ENCODE measurements around the gene CATSPERD.
"Not testable (repeated sequence)": the region's sequence is repeated elsewhere in the genome, so short reads cannot be mapped to it uniquely, and the experiment has no call there.

CATSPERD gene

DNA sequence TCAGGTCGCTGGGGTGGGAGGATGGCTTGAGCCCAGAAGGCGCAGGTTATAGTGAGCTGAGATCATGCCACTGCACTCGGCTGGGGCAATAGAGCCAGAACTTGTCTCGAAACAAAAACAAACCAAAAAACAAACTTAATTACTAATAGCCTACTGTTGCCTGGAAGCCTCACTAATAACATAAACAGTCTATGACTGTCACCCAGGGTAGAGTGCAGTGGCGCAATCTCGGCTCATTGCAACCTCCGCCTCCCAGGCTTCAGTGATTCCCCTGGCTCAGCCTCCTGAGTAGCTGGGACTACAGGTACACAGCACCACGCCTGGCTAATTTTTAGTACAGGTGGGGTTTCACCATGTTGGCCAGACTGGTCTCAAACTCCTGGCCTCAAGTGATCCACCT is 18.0 kb downstream of the CATSPERD start:
- Histone ChIP-seq H3K27me3 (ENCODE audit: insufficient read depth, poor library complexity, severe bottlenecking) (no peaks in the 10 kb centered on the region), H3K36me3 (ENCODE audit: low read depth) (no peaks in the 10 kb centered on the region), H3K9me3 (ENCODE audit: severe bottlenecking) (no peaks in the 10 kb centered on the region), H3K4me3 (ENCODE audit: severe bottlenecking) (no peak overlapping the region), H3K27ac (ENCODE audit: poor library complexity, severe bottlenecking) (no peak overlapping the region), H3K4me1 (ENCODE audit: insufficient read depth, poor library complexity, severe bottlenecking) (no peaks in the 10 kb centered on the region)
- TF ChIP-seq CTCF (IDR thresholded peaks at IDR 0.05; ENCODE audit: poor library complexity, severe bottlenecking) = no peak
- DNase-seq (ENCODE audit: low spot score) = no peak
- ATAC-seq (ENCODE audit: low read depth) = no peak

DNA sequence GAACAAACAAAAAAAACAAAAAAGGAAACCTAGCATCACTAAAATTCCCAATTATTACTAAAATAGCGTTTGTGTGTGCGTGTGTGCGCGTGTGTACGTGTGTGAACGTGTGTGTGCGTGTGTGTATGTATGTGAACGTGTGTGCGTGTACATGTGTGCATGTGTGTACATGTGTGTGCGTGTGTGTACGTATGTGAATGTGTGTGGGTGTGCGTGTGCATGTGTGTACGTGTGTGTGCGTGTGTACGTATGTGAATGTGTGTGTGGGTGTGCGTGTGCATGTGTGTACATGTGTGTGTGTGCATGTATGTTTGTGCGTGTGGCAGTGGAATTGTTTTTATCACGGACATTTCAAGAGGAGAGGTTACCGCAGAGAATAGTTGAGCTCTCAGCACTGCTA is 21.6 kb downstream of the CATSPERD start:
- no peaks in the 10 kb centered on the region for H3K27me3 ChIP-seq (ENCODE audit: insufficient read depth, poor library complexity, severe bottlenecking)
- no peak for TF ChIP-seq CTCF (IDR thresholded peaks at IDR 0.05; ENCODE audit: poor library complexity, severe bottlenecking)
- no peak overlapping the region for H3K4me3 ChIP-seq (ENCODE audit: severe bottlenecking)
- no peaks in the 10 kb centered on the region for H3K36me3 ChIP-seq (ENCODE audit: low read depth)
- ATAC-seq (ENCODE audit: low read depth) = no peak
- no peak overlapping the region for H3K27ac ChIP-seq (ENCODE audit: poor library complexity, severe bottlenecking)
- H3K9me3 ChIP-seq (ENCODE audit: severe bottlenecking) = no peaks in the 10 kb centered on the region
- no peak for DNase-seq (ENCODE audit: low spot score)
- H3K4me1 ChIP-seq (ENCODE audit: insufficient read depth, poor library complexity, severe bottlenecking) = no peaks in the 10 kb centered on the region

- Histone ChIP-seq H3K9me3 (ENCODE audit: severe bottlenecking) (no peaks in the 10 kb centered on the region), H3K27me3 (ENCODE audit: insufficient read depth, poor library complexity, severe bottlenecking) (no peaks in the 10 kb centered on the region), H3K36me3 (ENCODE audit: low read depth) (no peaks in the 10 kb centered on the region), H3K4me1 (ENCODE audit: insufficient read depth, poor library complexity, severe bottlenecking) (no peaks in the 10 kb centered on the region), H3K4me3 (ENCODE audit: severe bottlenecking) (no peak overlapping the region), H3K27ac (ENCODE audit: poor library complexity, severe bottlenecking) (no peak overlapping the region)
- no peak for ATAC-seq (ENCODE audit: low read depth)
- TF ChIP-seq CTCF (IDR thresholded peaks at IDR 0.05; ENCODE audit: poor library complexity, severe bottlenecking) = no peak
- DNase-seq (ENCODE audit: low spot score) = no peak
Measured at GRCh38 chr19:5743630-5744029, 23.2 kb downstream of the CATSPERD start.

- not testable (repeated sequence) for ATAC-seq (ENCODE audit: low read depth)
Measured at GRCh38 chr19:5744999-5745398, 24.6 kb downstream of the CATSPERD start.

GRCh38 chr19:5748920-5749319 is 28.5 kb downstream of the CATSPERD start:
- not testable (repeated sequence) for H3K4me1 ChIP-seq (ENCODE audit: insufficient read depth, poor library complexity, severe bottlenecking); H3K4me3 ChIP-seq (ENCODE audit: severe bottlenecking); H3K27ac ChIP-seq (ENCODE audit: poor library complexity, severe bottlenecking); H3K27me3 ChIP-seq (ENCODE audit: insufficient read depth, poor library complexity, severe bottlenecking); DNase-seq (ENCODE audit: low spot score); H3K36me3 ChIP-seq (ENCODE audit: low read depth); H3K9me3 ChIP-seq (ENCODE audit: severe bottlenecking); ATAC-seq (ENCODE audit: low read depth)

More at GRCh38 chr19:5744999-5745398, 24.6 kb downstream of the CATSPERD start:
- H3K27me3 ChIP-seq (ENCODE audit: insufficient read depth, poor library complexity, severe bottlenecking); H3K36me3 ChIP-seq (ENCODE audit: low read depth); H3K4me3 ChIP-seq (ENCODE audit: severe bottlenecking); H3K9me3 ChIP-seq (ENCODE audit: severe bottlenecking); H3K4me1 ChIP-seq (ENCODE audit: insufficient read depth, poor library complexity, severe bottlenecking); DNase-seq (ENCODE audit: low spot score); H3K27ac ChIP-seq (ENCODE audit: poor library complexity, severe bottlenecking): not testable (repeated sequence)

DNA sequence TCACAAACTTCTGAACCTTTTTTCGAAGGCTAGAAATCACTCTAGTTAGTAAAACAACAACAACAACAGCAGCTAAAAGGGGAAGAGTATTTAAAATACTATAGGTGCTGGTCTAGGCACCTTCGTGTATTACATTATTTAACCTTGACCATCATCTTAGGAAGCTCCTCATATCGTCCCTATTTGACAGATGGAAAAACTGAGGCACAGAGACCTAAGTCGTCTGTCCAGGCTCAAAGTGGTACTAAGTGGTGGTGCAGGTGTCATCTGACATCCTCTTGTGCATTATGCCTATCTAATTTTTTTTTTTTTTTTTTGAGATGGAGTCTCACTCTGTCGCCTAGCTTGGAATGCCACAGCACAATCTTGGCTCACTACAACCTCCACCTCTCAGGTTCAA is 29.1 kb downstream of the CATSPERD start:
- H3K4me1 ChIP-seq (ENCODE audit: insufficient read depth, poor library complexity, severe bottlenecking) = no peaks in the 10 kb centered on the region
- no peak for TF ChIP-seq CTCF (IDR thresholded peaks at IDR 0.05; ENCODE audit: poor library complexity, severe bottlenecking)
- no peak overlapping the region for H3K27ac ChIP-seq (ENCODE audit: poor library complexity, severe bottlenecking)
- H3K36me3 ChIP-seq (ENCODE audit: low read depth) = no peaks in the 10 kb centered on the region
- H3K27me3 ChIP-seq (ENCODE audit: insufficient read depth, poor library complexity, severe bottlenecking) = no peaks in the 10 kb centered on the region
- no peak for DNase-seq (ENCODE audit: low spot score)
- no peak for ATAC-seq (ENCODE audit: low read depth)
- H3K4me3 ChIP-seq (ENCODE audit: severe bottlenecking) = no peak overlapping the region
- no peaks in the 10 kb centered on the region for H3K9me3 ChIP-seq (ENCODE audit: severe bottlenecking)
